Tibial nerve (tissue), 4 donors: Measurements from ENCODE around the gene TFEB.

Experiments used
- CTCF ChIP-seq, 5 experiments: fragments of 200-600 bp in 3 of 5; fragments of 450-650 bp in 2 of 5; sonication (generic) in 3 of 5; IDR thresholded peaks; one replicate each; pipeline ENCODE4 v1.5.1; 2016 to 2019; ENCODE audit warnings: antibody characterized with exemption in 5 of 5, mild to moderate bottlenecking in 3 of 5, moderate library complexity in 2 of 5
- EP300 ChIP-seq, 2 donors: sonication (generic); formaldehyde crosslinking; IDR thresholded peaks; one replicate each; pipeline ENCODE4 v1.6.1; 2017; ENCODE audit warnings: antibody characterized with exemption in 2 of 2, mild to moderate bottlenecking in 1 of 2
- POLR2A ChIP-seq, 2 donors: fragments of 450-650 bp; IDR thresholded peaks; one replicate each; pipeline ENCODE4 v1.6.1; 2017; ENCODE audit warnings: antibody characterized with exemption in 2 of 2, mild to moderate bottlenecking in 2 of 2, moderate library complexity in 2 of 2

GRCh38 chr6:41651246-41651961, 84.0 kb downstream of the TFEB start:
- TF ChIP-seq EP300 (IDR thresholded peaks at IDR 0.05): no peak
- no peak for TF ChIP-seq POLR2A (IDR thresholded peaks at IDR 0.05)
- no peak for TF ChIP-seq CTCF (IDR thresholded peaks at IDR 0.05)
